GM06990 (cell line): ENCODE results near the gene SLC25A27.

ENCODE experiments used
- DNase-seq: peaks from one replicate; pipeline ENCODE4 v3.0.0-alpha.2; 2011; ENCODE audit not compliant: insufficient read length; ENCODE audit errors: extremely low read depth
- H3K27me3 ChIP-seq: replicated peaks from 2 replicates; pipeline ENCODE4 v1.6.0; 2011; ENCODE audit warnings: low read length; ENCODE audit not compliant: control insufficient read depth, insufficient read depth
- H3K36me3 ChIP-seq: 2 replicates; pipeline ENCODE4 v1.5.1; 2011; ENCODE audit warnings: low read length; ENCODE audit not compliant: control insufficient read depth, insufficient read depth
- H3K4me3 ChIP-seq: replicated peaks from 2 replicates; pipeline ENCODE4 v1.5.1; 2011; ENCODE audit warnings: low read depth, mild to moderate bottlenecking, control low read depth, low read length
- CTCF ChIP-seq: IDR thresholded peaks from 2 replicates; pipeline ENCODE4 v1.5.1; 2011; ENCODE audit warnings: low read length, control low read depth, mild to moderate bottlenecking, inconsistent platforms; ENCODE audit not compliant: insufficient read depth, poor library complexity, severe bottlenecking

The SLC25A27 gene

GRCh38 chr6:46688117-46688965, 35.6 kb downstream of the SLC25A27 start:
- Histone ChIP-seq H3K4me3 (no peak overlapping the region), H3K27me3 (no peaks in the 10 kb centered on the region; the same call in 1 of the 2 replicates), H3K36me3 (no peaks in the 10 kb centered on the region)
- DNase-seq, result peak; percentile 5
- TF ChIP-seq CTCF, result no peak

GRCh38 chr6:46688966-46689335, 36.2 kb downstream of the SLC25A27 start:
- Histone ChIP-seq H3K4me3 (no peak overlapping the region), H3K36me3 (no peaks in the 10 kb centered on the region), H3K27me3 (no peaks in the 10 kb centered on the region; the same call in 1 of the 2 replicates)
- no peak for DNase-seq
- TF ChIP-seq CTCF, result no peak

- DNase-seq, result no peak
- Histone ChIP-seq H3K4me3 (no peak overlapping the region), H3K36me3 (no peaks in the 10 kb centered on the region), H3K27me3 (no peaks in the 10 kb centered on the region; the same call in 1 of the 2 replicates)
- TF ChIP-seq CTCF, result no peak
These were observed 36.9 kb downstream of the SLC25A27 start for GRCh38 chr6:46689657-46690056.

- TF ChIP-seq CTCF, result no peak
- Histone ChIP-seq H3K27me3 (no peaks in the 10 kb centered on the region; the same call in 1 of the 2 replicates), H3K4me3 (no peak overlapping the region), H3K36me3 (no peaks in the 10 kb centered on the region)
- DNase-seq, result no peak
These were observed 37.5 kb downstream of the SLC25A27 start for GRCh38 chr6:46690141-46690755.

- Histone ChIP-seq H3K27me3 (no peaks in the 10 kb centered on the region; the same call in 1 of the 2 replicates), H3K4me3 (no peak overlapping the region), H3K36me3 (no peaks in the 10 kb centered on the region)
- DNase-seq, result no peak
- no peak for TF ChIP-seq CTCF
These were observed 38.2 kb downstream of the SLC25A27 start for GRCh38 chr6:46690911-46691451.
